ENCODE results near the gene CERT1.

CERT1 gene

DNA sequence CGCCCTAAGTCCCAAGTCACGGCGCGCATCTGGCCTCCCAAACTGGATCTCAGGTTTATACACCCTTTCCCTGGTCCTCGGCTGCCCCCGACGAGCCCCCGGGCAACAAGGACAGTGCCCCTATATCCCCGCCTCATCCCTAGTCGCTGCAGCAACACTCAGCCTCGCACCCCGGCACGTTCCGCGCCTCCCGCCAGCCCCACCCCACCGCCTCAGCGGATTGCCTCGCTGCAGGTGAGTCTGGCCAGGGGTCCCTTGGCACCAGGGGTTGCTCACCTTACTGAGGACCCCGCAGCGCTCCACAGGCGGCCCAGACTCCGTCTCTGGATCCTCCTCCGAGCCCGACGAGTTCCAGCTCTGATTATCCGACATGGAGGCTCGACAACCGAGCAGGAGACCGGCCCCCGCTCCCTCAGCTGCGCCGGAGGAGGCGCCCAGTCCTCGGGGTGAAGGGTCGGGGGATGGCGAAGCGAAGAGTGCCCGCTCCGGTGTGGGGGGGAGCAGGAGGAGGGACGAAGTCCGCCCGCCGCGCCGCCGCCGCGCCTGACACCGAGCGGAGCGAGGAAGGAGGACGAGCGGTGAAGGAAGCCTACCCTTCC is 494 bp downstream of the CERT1 start (continued):
- TF ChIP-seq ZNF449 (tag by site-specific recombination; IDR thresholded peaks at IDR 0.05) (0 out of 2 replicates have a peak, but pooled peaks have one; percentile 19), ZNF335 (tag by site-specific recombination; conservative IDR thresholded peaks at IDR 0.05) (peak; percentile 93), KLF7 (tag by site-specific recombination; IDR thresholded peaks at IDR 0.05; ENCODE audit: borderline replicate concordance) (0 out of 2 replicates have a peak, but pooled peaks have one; percentile 21), ZNF600 (tag by site-specific recombination; IDR thresholded peaks at IDR 0.05) (0 out of 2 replicates have a peak, but pooled peaks have one; percentile 2), ZNF843 (tag by site-specific recombination; IDR thresholded peaks at IDR 0.05) (no peak), KLF1 (tag by site-specific recombination; IDR thresholded peaks at IDR 0.05) (peak; percentile 20; the same call in 1 of the 2 replicates), ZXDB (tag by site-specific recombination; IDR thresholded peaks at IDR 0.05) (0 out of 2 replicates have a peak, but pooled peaks have one; percentile 42), ZBTB26 (tag by site-specific recombination; optimal IDR thresholded peaks at IDR 0.05) (peak; percentile 70), PATZ1 (tag by site-specific recombination; IDR thresholded peaks at IDR 0.05) (peak; percentile 31), ZNF155 (tag by site-specific recombination; IDR thresholded peaks at IDR 0.05) (no peak)
- TF ChIP-seq, protein P1, sequence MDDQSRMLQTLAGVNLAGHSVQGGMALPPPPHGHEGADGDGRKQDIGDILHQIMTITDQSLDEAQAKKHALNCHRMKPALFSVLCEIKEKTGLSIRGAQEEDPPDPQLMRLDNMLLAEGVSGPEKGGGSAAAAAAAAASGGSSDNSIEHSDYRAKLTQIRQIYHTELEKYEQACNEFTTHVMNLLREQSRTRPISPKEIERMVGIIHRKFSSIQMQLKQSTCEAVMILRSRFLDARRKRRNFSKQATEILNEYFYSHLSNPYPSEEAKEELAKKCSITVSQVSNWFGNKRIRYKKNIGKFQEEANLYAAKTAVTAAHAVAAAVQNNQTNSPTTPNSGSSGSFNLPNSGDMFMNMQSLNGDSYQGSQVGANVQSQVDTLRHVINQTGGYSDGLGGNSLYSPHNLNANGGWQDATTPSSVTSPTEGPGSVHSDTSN (CRISPR knock-in tag; IDR thresholded peaks at IDR 0.05), result peak; percentile 88; the same call in 1 of the 2 replicates

GRCh38 chr5:75510417-75510835 is 1.0 kb downstream of the CERT1 start:
- no peaks in the 10 kb centered on the region for H3K4me1 ChIP-seq (ENCODE audit: control insufficient read depth, insufficient read depth, low read length)
- CTCF ChIA-PET, result interaction anchor here (0.7 to 1.9 kb wide), 2 partner anchors 170 to 1125 kb away, joined by 3 to 4 read pairs; no protein-coding TSS in a partner anchor
- H3K36me3 ChIP-seq (ENCODE audit: control insufficient read depth in 2 of 2, insufficient read depth in 1 of 2, low read length in 2 of 2), result no peaks in the 10 kb centered on the region
- H3K4me3 ChIP-seq (ENCODE audit: low read depth, low read length), result peak overlapping the region; percentile 91
- TF ChIP-seq ZNF600 (tag by site-specific recombination; IDR thresholded peaks at IDR 0.05), result 0 out of 2 replicates have a peak, but pooled peaks have one; percentile 24
- TF ChIP-seq ZNF449 (tag by site-specific recombination; IDR thresholded peaks at IDR 0.05), result peak; percentile 97
- TF ChIP-seq, protein P2, sequence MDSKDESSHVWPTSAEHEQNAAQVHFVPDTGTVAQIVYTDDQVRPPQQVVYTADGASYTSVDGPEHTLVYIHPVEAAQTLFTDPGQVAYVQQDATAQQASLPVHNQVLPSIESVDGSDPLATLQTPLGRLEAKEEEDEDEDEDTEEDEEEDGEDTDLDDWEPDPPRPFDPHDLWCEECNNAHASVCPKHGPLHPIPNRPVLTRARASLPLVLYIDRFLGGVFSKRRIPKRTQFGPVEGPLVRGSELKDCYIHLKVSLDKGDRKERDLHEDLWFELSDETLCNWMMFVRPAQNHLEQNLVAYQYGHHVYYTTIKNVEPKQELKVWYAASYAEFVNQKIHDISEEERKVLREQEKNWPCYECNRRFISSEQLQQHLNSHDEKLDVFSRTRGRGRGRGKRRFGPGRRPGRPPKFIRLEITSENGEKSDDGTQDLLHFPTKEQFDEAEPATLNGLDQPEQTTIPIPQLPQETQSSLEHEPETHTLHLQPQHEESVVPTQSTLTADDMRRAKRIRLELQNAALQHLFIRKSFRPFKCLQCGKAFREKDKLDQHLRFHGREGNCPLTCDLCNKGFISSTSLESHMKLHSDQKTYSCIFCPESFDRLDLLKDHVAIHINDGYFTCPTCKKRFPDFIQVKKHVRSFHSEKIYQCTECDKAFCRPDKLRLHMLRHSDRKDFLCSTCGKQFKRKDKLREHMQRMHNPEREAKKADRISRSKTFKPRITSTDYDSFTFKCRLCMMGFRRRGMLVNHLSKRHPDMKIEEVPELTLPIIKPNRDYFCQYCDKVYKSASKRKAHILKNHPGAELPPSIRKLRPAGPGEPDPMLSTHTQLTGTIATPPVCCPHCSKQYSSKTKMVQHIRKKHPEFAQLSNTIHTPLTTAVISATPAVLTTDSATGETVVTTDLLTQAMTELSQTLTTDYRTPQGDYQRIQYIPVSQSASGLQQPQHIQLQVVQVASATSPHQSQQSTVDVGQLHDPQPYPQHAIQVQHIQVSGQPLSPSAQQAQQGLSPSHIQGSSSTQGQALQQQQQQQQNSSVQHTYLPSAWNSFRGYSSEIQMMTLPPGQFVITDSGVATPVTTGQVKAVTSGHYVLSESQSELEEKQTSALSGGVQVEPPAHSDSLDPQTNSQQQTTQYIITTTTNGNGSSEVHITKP (tag by site-specific recombination; IDR thresholded peaks at IDR 0.05), result peak; percentile 76
- TF ChIP-seq, protein P3, sequence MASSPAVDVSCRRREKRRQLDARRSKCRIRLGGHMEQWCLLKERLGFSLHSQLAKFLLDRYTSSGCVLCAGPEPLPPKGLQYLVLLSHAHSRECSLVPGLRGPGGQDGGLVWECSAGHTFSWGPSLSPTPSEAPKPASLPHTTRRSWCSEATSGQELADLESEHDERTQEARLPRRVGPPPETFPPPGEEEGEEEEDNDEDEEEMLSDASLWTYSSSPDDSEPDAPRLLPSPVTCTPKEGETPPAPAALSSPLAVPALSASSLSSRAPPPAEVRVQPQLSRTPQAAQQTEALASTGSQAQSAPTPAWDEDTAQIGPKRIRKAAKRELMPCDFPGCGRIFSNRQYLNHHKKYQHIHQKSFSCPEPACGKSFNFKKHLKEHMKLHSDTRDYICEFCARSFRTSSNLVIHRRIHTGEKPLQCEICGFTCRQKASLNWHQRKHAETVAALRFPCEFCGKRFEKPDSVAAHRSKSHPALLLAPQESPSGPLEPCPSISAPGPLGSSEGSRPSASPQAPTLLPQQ (tag by site-specific recombination; IDR thresholded peaks at IDR 0.05), result 0 out of 2 replicates have a peak, but pooled peaks have one; percentile 33
- TF ChIP-seq ZNF518A (tag by site-specific recombination; conservative IDR thresholded peaks at IDR 0.05; ENCODE audit: low read depth), result no peak
- POLR2A ChIA-PET, result interaction anchor here (1.1 to 1.7 kb wide), 2 partner anchors 146 to 174 kb away, joined by 3 to 7 read pairs; partner anchors contain the start of gene HMGCR
- H3K9me3 ChIP-seq (ENCODE audit: control insufficient read depth, insufficient read depth, low read depth, low read length), result no peaks in the 10 kb centered on the region
- peak overlapping the region; percentile 74; the same call in 1 of the 2 replicates for H3K27ac ChIP-seq (ENCODE audit: extremely low read depth, low read depth, low read length)

Measured in HEK293 (cell line).